ENCODE measurements around the gene DISP3.

DISP3 gene

GRCh38 chr1:11478571-11479374 lies at the start of gene DISP3:
DISP3 (plus strand) TSS chr1:11479155; CDS start chr1:11500993, 21,838 bp downstream.
- 0 out of 2 replicates have a peak within 1 kb of the TSS, but pooled peaks have one; percentile 21 for H3K27ac ChIP-seq
- ChIA-PET CTCF (interaction anchor here (0.5 to 0.9 kb wide), 3 partner anchors 137 to 216 kb away, joined by 3 to 4 read pairs (median 4); no protein-coding TSS in a partner anchor), POLR2A (ENCODE audit: low non-redundant PET) (no interaction called here)
- DNase-seq (ENCODE audit: low spot score): peak; percentile 92
- TF ChIP-seq, protein P1, sequence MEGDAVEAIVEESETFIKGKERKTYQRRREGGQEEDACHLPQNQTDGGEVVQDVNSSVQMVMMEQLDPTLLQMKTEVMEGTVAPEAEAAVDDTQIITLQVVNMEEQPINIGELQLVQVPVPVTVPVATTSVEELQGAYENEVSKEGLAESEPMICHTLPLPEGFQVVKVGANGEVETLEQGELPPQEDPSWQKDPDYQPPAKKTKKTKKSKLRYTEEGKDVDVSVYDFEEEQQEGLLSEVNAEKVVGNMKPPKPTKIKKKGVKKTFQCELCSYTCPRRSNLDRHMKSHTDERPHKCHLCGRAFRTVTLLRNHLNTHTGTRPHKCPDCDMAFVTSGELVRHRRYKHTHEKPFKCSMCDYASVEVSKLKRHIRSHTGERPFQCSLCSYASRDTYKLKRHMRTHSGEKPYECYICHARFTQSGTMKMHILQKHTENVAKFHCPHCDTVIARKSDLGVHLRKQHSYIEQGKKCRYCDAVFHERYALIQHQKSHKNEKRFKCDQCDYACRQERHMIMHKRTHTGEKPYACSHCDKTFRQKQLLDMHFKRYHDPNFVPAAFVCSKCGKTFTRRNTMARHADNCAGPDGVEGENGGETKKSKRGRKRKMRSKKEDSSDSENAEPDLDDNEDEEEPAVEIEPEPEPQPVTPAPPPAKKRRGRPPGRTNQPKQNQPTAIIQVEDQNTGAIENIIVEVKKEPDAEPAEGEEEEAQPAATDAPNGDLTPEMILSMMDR (conservative IDR thresholded peaks at IDR 0.05; ENCODE audit: low read depth): peak; percentile 76

DNA sequence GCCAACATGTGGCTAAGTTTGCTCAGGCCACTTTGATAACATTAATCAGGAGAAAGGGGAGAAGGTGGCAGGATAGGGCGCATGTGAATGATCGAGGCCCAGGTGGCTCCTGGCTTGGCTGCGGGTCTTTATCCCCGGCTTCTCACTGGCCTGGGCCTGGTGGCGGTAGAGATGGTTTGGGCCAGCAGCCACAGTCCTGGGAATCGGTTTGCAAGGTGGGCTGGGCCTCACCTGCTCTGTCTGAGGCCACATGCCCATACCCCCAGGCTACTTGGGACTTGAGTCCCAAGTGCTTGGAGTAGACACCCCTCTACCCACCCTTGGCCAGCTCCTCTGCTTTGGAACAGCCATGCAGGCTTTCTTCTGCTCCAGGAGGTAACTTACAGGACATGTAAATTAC lies 49.7 kb upstream of the DISP3 start:
- ChIA-PET CTCF (interaction anchor here (0.6 kb wide), 1 partner anchor 69 kb away, joined by 3 read pairs; no protein-coding TSS in a partner anchor), POLR2A (ENCODE audit: low non-redundant PET) (no interaction called here)
- H3K27ac ChIP-seq: no peak overlapping the region
- no peak for DNase-seq (ENCODE audit: low spot score)
- TF ChIP-seq, protein P1 (conservative IDR thresholded peaks at IDR 0.05; ENCODE audit: low read depth): no peak

DNA sequence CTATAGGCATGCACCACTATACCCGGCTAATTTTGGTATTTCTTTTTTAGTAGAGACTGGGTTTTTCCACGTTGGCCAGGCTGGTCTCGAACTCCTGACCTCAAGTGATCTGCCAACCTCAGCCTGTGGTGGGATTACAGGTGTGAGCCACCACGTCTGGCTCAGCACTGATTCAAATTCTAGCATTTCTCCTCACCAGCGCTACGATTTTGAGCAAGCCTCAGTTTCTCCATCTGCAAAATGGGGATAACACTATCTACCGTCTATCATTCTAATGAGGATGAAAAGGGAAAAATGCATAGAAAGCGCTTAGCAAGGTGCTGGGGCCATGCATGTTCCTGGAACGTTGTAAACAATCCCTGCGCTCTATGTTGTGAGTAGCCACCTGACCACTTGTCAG lies 49.0 kb upstream of the DISP3 start:
- POLR2A ChIA-PET (ENCODE audit: low non-redundant PET): no interaction called here
- no peak overlapping the region for H3K27ac ChIP-seq
- DNase-seq (ENCODE audit: low spot score): no peak
- CTCF ChIA-PET: no interaction called here
- TF ChIP-seq, protein P1 (conservative IDR thresholded peaks at IDR 0.05; ENCODE audit: low read depth): no peak

DNA sequence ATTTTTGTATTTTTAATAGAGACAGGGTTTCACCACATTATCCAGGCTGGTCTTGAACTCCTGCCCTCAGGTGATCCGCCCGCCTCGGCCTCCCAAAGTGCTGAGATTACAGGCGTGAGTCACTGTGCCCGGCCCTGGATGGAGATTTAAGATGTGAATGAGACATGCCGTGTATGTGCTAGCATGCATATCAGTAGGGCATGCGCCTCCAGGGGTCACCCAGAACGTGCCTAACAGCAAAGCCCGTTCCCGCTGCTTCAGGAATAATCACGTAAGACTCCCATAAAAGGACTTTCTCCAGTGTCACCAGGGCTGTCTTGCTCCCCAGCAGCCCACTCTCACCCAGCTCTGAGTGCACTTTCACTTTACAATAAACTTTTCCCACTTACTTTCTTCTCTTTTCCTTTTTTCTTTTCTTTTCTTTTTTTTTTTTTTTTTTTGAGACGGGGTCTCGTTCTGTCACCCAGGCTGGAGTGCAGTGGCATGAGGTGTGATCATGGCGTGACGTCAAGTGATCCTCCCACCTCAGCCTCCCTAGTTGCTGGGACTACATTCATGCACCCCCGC lies 46.9 kb upstream of the DISP3 start:
- TF ChIP-seq, protein P1 (conservative IDR thresholded peaks at IDR 0.05; ENCODE audit: low read depth): no peak
- ChIA-PET CTCF (no interaction called here), POLR2A (ENCODE audit: low non-redundant PET) (interaction anchor here (0.7 kb wide), 1 partner anchor 233 kb away, joined by 5 read pairs; no protein-coding TSS in a partner anchor)
- no peak overlapping the region for H3K27ac ChIP-seq
- no peak for DNase-seq (ENCODE audit: low spot score)

GRCh38 chr1:11432526-11432925 lies 46.4 kb upstream of the DISP3 start:
- CTCF ChIA-PET: interaction anchor here (0.7 kb wide), 1 partner anchor 11 kb away, joined by 3 read pairs; no protein-coding TSS in a partner anchor

DNA sequence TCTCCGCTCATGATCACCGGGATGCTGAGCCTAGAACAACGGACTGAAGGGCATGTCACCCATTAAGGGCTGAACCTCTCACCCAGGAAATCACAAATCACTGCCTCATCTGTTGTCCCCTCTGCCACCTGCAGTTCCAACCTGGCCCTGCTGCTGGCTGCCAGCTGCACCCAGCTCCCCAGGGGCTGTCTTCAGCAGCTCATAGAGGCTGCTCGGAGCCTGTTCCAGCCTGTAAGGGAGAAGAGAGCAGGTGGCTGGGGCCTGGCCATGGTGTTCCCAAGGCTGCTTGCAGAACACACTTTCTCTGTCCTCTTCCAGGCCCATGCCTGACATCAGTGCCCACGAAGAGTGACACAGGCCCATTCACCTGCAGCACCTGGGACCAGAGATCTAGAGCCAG lies 44.5 kb upstream of the DISP3 start:
- CTCF ChIA-PET: interaction anchor here (0.6 kb wide), 1 partner anchor 164 kb away, joined by 3 read pairs; no protein-coding TSS in a partner anchor

More at GRCh38 chr1:11432526-11432925, 46.4 kb upstream of the DISP3 start:
- no peak for DNase-seq (ENCODE audit: low spot score)
- TF ChIP-seq, protein P1 (conservative IDR thresholded peaks at IDR 0.05; ENCODE audit: low read depth): no peak
- H3K27ac ChIP-seq: no peak overlapping the region
- POLR2A ChIA-PET (ENCODE audit: low non-redundant PET): no interaction called here

More for the DNA sequence above, 44.5 kb upstream of the DISP3 start:
- H3K27ac ChIP-seq: no peak overlapping the region
- TF ChIP-seq, protein P1 (conservative IDR thresholded peaks at IDR 0.05; ENCODE audit: low read depth): no peak
- no peak for DNase-seq (ENCODE audit: low spot score)
- POLR2A ChIA-PET (ENCODE audit: low non-redundant PET): no interaction called here
